HG03097 (cell line): ENCODE measurements around the gene SGSM2.

Source experiments
- ATAC-seq: cut with Tn5 transposase; IDR thresholded peaks from one replicate; pipeline ENCODE4 v1.9.1; 2021; ENCODE audit not compliant: unreplicated experiment, low FRiP score

Gene SGSM2

DNA sequence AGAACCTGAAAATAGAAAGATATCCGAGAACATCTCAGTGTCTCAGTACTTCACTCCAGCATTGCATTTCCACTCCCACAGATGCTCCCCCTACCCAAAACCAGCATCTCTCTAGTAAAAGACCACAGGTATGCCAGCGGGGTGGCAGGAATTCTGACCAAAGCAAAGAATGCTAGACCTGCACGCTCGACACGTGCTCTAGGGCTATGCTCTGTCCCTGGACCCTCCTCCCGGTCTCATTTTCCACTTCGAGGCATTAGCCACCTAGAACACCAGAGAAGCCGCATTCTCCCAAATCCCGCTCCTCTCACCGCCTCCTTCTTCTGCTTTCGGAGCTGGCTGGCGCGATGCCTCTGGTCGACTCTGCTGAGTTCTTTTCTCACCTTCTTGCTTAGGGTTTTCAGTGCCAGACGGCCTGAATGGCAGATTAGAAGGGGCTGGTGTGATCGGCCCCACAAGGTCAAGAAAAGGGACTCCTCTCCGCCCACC is 1.5 kb upstream of the SGSM2 start:
- ATAC-seq: peak; percentile 3

DNA sequence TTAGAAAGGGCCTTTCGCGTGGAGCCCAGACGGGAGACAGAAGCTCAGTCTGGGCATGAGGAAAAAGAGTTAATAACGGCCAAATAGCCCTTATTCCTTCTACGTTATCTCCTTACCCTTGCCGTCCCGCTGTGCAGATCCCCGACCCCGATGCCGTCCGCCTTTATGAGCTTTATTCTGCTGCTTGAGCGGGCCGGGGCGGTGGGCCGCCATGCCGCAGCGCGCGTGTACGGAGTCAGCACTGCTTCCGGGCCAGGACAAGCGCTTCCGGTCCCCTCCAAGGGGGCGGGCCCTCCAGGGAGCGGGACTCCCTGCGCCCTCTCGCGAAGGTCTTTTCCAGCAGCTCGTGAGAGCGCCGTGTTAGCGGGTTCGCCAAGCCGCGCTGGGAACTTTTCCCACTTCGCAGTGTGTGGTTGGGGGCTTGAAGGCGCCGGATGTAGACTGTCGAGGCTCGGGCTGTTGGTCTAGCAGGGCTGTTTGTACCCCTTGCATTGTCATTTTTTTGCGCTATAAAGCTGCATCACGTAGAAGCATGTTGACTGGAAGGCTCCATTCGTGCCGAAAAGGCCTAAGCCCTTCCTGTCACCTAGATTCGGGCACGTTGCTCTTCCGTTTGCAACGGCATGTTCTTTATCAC is 968 bp upstream of the SGSM2 start, which contains the start of gene TSR1:
Gene TSR1, minus strand, starts transcription at position 243 of the 637 bp plus-strand sequence. Its CDS starts 30 bp downstream, at position 213.
- ATAC-seq: peak; percentile 78

DNA sequence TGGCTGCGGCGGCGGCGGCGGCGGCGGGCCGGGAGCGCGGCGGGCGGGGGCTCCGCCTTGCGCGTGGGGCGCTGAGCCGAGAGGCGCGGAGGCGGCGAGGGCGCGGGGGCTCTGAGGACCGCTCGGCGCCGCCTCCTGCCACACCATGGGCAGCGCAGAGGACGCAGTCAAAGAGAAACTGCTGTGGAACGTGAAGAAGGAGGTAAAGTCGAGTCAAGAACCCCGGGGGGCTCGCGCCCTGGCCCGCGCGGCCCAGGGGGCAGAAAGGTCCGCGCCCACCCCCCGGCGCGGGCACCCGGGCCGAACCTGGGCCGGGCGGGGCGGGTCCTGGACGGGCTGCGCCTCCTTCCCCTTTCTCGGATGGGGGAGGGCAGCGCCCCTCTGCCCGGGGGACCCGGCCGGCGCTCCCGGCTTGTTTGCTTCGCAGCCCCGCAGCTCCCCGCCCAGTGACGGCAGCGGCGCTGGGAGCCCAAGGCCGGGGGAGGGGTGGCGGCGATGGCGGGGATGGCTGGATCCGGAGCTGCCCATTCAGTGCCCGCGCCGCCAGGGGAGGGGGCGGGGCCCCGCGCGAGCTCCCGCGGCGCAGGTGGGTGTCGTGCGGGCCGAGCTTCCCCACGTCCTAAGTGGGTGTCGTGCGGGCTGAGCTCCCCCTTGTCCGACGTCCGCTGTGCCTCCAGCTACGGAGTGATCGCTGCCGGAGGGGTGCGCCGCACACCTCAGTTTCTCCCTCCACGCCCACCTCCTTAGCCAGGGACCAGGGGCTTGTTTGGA is 428 bp downstream of the SGSM2 start:
- ATAC-seq: no peak

DNA sequence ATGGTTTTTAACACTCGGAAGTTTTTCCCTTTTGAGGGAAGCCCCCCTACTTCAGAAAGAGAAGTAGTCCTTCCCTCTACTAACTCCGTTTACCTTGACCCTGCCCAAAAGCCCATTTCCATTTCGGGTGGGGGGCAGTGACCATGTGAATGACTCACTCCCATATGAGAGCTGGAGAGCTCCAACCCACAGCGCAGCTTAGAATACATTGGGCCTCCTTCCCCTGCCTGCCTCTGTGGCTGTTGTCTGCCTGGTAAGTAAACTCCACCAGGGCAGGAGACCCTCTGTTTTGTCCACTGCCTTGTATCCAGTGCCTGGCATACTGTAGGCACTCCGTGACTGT is 985 bp downstream of the SGSM2 start:
- ATAC-seq: no peak

DNA sequence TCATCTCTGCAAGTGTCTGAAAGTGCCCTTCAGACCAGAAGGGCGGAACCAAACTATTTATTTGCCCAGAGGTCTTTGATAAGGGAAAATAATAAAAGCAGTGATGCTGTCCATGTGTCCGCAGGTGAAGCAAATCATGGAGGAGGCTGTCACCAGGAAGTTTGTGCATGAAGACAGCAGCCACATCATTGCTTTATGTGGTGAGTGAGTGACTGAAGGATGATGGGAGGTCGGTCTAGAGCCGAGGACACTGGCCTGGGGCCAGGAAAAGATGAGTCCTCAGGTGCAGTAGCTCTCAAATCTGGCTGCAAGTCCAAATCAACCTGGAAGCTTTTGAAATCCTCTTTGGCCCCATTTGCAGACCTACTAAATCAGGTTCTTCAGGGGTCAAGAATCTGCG is 6.1 kb downstream of the SGSM2 start:
- no peak for ATAC-seq

DNA sequence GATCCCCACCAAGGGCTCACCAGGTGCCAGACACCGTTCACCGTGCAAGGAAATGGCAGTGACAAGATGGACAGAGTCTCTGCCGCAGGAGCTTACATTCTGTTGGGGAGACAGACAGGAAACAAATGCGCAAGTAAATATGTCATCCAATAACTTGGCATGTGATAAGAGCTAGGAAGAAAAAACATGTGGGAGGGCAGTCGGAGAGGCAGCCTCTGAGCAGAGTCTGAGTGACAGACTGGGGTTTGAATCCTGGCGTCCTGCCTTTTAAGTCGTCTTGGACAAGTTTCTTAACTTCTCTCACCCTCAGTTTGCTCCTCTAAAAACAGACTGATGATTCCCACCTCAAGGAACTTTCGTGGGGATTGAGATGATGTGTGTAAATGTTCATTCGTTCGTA is 7.2 kb downstream of the SGSM2 start:
- ATAC-seq: no peak

DNA sequence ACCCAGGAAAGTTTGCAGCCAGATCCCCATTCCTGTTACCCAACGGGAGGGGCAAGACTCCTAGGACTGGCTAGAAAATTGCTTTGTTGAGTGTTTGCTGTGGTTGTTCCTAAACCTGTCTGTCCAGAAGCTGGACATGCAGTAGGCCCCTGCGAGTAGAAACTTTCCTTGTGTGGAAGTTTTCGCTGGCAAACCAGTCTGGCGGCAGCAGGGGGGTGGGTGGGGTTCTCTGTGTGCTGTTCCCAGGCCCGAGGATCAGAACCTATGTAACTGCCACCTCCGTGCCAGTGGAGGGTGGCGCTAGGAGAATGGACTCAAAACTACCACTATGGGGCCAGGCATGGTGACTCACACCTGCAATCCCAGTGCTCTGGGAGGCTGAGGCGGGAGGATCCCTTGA is 9.2 kb downstream of the SGSM2 start:
- no peak for ATAC-seq

DNA sequence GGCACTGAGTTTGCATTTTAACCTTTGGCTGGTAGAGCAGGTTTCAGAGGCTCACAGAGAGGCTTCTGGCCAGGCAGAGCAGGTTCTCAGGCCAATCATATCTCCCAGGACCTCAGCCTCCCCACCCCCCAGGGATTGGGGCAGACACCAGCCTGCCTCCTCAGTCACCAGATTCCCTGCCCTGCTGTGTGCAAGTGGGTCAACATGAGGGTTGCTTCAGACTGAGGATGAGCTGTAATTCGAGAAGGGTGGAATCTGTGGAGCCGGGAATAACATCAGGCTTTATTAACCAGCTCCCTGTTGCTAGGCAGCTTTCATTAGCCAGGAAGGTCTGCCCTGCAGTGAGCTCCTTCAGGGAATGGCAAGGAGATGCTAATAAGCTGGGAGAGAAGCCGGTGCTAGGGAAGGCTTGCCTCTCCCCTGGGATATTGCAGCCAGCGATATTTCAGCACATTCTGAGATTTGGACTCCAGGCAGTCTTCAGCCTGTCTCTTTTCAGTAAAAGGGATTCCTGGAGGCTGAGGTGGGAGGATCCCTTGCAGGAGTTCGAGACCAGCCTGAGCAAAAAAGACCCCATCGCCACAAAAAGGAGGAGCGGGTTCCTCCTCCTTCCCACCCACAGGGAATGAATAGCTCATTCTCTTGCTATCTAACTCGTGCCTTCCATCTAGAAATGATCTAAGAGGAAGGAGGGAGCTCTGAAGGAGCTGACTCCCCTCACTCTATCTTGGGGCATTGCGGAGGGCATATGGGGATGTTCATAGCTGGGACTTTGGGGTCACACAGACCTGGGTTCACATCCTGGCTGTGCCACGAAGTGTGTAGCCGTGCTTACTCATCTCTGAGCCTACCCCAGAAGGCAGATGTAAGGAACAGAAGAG is 10.7 kb downstream of the SGSM2 start:
- no peak for ATAC-seq

DNA sequence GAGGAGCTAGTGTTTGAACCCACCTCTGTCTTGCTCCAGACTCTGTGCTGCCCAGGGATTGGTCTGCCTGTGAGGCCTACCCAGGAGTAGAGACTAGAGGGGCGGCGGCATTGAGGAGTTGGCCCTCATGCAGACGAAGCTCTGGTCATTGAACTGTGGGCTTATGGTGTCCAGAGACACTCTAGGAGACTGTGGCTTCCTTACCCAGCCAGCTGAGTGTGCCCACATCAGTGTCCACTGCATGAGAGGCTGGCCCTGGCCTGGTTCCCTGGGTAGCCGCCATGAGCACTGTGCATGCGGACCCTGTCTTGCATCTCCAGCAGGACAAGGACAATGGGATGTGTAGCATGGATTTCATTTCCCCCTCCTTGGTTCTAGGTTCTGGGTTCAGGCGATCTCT is 14.0 kb downstream of the SGSM2 start:
- ATAC-seq: no peak

DNA sequence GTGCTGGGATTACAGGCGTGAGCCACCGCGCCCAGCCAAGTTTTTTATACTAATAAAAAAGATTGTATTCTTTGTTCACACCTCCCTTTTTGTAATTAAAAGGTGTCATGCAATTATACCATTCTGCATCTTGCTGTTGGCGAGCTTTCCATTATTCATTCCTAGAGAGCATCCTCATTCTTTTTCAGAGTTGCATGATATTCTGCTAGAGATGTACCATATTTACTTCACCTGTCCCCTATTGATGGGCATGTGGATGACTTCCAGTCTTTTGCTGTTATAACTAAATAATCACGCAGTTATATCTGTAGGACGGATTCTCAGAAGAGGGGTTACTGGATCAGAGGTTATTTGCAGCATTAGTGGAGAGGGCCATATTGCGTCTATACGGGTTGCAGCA is 17.0 kb downstream of the SGSM2 start:
- no peak for ATAC-seq

DNA sequence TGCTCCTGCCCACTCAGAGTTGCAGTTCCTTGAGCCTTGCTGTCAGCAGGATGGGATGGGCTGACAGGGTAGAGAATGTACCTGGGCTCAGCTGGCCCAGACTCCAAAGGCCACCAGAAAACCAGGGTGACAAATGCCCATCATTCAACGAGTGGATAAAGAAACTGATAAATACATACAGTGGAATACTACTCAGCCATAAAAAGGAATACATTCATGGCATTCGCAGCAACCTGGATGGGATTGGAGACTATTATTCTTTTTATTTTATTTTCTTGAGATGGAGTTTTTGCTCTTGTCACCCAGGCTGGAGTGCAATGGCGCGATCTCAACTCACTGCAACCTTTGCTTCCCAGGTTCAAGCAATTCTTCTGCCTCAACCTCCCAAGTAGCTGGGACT is 19.9 kb downstream of the SGSM2 start:
- no peak for ATAC-seq

DNA sequence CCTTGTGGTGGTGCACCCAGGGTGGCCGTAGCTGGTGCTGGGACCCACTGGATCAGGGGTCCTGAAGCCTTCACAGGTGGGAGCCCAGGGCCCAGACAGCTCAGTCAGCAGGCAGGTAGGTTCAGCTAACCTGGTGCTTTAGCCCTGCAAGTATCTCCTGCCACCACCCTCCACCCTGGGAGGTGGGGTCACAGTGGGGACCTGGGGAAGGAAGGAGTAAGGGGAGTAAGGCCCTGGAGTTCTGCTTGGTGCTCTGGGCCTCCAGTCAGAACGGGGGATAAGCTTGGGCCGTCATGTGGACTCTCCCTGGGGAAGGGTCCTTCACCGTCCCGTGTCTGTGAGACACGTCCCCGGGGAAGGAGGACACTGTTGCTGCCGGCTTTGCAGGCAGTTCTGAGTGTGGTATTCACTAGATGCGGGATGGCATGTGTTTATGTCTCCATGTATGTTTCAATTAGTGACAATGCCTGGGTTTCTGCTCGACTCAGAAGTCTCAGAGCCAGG is 20.7 kb downstream of the SGSM2 start:
- ATAC-seq: no peak

DNA sequence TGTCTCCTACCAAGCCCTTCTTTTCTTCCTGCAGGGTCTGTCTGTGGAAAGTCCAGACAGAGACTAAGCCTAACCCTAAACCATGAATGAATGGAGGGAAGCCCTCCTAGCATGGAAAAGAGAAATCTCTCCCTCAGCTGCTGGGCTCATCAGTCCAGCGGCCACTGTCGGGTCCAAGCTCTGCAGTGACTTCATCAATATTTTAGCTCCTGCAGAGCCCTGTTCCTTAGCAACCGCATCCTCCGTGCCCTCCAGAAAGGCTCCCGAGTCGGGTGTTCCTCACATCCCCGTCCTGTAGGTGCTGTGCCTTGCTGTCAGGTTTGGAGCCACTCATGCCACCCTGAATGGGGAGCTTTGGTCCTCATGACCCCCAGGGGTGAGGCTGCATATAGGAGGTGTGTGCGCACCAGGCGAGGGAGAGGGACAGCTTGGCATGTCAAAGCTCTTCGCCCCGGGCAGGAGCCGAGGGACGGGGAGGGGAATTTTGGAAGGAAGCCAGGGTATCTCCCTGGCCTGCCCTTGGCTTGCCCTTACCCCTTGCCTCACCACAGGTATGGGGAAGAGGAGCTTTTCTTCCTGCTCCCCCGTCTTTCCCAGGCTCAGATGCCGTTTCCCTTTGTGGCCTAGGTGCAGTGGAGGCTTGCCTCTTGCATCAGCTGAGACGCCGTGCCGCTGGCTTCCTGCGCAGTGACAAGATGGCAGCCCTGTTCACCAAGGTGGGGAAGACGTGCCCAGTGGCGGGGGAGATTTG is 23.9 kb downstream of the SGSM2 start:
- no peak for ATAC-seq

DNA sequence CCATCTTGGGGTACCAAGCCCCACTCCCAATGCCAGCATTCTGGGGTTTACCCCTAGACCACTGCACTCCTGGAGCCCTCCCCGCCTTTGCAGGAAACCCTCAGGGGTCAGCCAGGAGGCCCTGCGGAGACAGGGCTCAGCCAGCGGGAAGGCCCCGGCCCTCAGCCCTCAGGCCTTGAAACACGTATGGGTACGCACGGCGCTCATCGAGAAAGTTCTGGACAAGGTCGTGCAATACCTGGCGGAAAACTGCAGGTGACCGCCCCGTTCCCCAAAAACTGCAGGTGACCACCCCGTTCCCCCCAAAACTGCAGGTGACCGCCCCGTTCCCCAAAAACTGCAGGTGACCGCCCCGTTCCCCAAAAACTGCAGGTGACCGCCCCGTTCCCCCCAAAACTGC is 24.7 kb downstream of the SGSM2 start:
- no peak for ATAC-seq

DNA sequence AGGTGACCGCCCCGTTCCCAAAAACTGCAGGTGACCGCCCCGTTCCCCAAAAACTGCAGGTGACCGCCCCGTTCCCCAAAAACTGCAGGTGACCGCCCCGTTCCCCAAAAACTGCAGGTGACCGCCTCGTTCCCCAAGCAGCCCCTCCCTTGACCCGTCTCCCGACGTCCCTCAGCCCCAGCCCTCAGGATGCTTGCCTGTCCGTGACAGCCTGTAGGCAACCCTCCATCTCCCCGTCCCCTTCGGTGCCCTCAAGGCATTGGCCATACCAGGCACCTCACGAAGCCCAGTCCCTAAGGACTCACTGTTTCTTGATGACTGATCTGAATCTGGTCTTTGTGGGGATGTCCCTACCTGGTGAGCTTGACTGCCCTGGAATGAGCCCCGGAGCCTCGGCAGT is 25.1 kb downstream of the SGSM2 start:
- no peak for ATAC-seq

DNA sequence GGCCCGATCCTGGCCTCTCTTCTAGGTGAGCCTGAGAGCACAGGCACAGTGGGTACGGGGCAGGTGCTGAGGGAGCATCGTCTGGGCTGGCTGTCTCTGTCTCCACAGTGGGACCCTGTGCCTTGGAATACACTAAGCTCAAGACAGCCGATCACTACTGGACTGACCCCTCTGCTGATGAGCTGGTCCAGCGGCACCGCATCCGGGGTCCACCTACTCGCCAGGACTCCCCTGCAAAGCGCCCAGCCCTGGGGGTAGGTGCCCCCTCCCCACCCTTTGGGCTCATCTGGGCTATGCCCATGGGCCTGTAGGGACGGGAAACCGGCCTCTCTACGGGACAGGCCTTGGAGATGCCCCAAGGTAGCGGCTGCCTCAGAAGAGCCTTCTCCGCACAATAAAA is 25.6 kb downstream of the SGSM2 start:
- ATAC-seq: no peak

DNA sequence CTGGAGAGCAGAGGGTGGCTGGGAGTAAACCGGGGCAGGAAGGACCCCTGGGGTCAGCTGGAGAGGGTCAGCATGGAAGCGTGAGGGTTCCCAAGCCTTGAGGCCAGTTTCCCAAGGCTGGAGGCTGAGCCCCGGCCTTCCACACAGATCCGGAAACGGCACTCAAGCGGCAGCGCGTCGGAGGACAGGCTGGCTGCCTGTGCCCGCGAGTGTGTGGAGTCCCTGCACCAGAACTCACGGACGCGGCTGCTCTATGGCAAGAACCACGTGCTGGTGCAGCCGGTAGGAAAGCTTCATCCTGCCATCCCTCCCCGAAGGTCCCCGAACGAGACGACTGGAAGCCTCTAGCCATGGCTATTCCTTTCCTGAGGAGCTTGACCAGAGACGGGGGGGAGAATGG is 26.0 kb downstream of the SGSM2 start:
- ATAC-seq: no peak

DNA sequence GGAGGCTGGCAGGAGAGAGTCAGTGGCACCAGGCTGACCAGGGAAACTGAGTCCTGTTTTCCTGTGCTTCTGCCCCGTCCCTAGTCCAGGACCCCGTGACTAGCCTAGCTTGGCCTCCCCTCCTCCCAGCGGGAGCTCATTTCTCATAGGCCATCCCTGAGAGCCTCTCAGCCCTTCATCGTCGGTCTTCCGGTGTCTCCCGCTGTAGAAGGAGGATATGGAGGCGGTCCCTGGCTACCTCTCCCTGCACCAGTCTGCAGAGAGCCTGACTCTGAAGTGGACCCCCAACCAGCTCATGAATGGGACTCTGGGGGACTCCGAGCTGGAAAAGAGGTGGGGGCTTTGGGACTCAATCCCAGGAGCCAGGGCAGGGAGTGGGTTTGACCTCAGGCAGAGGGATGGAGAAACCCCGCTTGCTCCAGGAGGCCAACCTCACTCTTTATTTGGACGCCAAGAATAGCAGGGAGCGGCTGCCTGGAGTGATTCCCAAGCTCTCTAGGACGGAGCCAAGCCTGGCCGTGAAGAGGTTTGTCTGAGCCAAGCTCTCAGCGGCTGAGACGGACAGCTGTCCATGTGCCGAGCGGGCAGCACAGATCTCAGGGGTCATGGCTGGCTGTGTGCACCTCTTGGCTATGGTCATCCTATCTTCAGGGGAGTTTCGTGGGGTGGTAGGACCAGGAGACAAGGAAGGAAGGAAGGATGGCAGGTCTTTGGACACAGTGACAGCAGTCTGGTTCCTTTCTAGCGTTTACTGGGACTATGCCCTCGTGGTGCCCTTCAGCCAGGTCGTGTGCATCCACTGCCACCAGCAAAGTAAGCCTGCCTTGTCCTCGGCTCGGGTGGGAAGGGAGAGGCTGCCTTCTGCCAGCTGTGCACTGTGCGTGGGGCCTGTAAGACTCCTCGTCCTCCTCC is 26.8 kb downstream of the SGSM2 start:
- no peak for ATAC-seq

DNA sequence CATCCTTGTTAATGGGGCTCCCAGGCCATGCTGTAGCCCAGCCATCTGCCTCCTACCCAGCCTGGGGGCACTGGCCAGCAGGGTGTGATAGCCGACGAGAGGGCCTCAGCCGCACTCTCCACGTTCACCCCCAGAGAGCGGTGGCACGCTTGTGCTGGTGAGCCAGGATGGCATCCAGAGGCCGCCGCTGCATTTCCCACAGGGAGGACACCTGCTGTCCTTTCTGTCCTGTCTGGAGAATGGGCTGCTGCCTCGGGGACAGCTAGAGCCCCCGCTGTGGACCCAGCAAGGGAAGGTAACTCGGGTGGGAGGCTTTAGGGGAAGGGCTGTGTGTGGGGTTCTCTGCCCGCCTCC is 27.4 kb downstream of the SGSM2 start:
- ATAC-seq: no peak

DNA sequence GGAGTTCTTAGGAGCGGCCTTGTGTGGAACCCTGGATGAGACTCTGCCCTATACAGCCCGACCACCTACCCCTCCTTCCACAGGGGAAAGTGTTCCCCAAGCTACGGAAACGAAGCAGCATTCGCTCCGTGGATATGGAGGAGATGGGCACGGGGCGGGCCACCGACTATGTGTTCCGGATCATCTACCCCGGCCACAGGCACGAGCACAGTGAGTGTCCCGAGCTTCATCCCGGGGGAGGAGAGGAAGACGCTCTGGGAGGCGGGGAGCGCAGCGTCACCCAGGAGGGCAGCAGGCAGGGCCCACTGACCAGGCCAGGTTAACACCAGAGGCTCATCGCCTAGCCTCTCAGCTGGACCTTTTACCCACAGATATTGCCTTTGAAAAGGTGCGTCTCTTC is 27.8 kb downstream of the SGSM2 start:
- ATAC-seq: no peak
